LNCaP clone FGC (cell line): ENCODE measurements around the gene LRP6.
A peak's percentile ranks its signal among the peaks of the same experiment; 100 is the strongest.

Source experiments
- DNase-seq: peaks from one replicate; pipeline ENCODE4 v3.0.0-alpha.2; 2011; ENCODE audit warnings: low read depth
- H3K4me3 ChIP-seq: 2 replicates; pipeline ENCODE4 v1.5.1; 2011; ENCODE audit warnings: mild to moderate bottlenecking, low read depth, low read length, control low read depth
- TF ChIP-seq, protein P1 (sequence below): IDR thresholded peaks from 2 replicates; pipeline ENCODE4 v1.5.1; 2012; ENCODE audit warnings: mild to moderate bottlenecking; ENCODE audit not compliant: control insufficient read depth, insufficient read depth; ENCODE audit errors: extremely low read depth

LRP6 gene

DNA sequence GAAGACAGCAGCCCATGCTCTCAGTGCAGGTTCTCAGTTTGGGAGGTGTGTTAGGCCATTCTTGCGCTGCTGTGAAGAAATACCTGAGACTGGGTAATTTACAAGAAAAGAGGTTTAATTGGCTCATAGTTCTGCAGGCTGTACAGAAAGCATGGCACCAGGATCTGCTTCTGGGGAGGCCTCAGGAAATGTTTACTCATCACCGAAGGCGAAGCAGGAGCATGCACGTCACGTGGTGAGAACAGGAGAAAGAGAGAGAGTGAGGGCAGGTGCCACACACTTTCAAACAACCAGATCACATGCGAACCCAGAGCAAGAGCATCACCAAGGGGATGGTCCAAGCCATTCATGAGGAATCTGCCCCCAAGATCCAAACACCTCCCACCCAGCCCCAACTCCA is 9.0 kb upstream of the LRP6 start:
- TF ChIP-seq, protein P1, sequence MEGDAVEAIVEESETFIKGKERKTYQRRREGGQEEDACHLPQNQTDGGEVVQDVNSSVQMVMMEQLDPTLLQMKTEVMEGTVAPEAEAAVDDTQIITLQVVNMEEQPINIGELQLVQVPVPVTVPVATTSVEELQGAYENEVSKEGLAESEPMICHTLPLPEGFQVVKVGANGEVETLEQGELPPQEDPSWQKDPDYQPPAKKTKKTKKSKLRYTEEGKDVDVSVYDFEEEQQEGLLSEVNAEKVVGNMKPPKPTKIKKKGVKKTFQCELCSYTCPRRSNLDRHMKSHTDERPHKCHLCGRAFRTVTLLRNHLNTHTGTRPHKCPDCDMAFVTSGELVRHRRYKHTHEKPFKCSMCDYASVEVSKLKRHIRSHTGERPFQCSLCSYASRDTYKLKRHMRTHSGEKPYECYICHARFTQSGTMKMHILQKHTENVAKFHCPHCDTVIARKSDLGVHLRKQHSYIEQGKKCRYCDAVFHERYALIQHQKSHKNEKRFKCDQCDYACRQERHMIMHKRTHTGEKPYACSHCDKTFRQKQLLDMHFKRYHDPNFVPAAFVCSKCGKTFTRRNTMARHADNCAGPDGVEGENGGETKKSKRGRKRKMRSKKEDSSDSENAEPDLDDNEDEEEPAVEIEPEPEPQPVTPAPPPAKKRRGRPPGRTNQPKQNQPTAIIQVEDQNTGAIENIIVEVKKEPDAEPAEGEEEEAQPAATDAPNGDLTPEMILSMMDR, result no peak
- no peak for DNase-seq

GRCh38 chr12:12273291-12273957 is 6.6 kb upstream of the LRP6 start:
- TF ChIP-seq, protein P1, result no peak
- H3K4me3 ChIP-seq, result no peak overlapping the region
- DNase-seq, result no peak

More for the DNA sequence above, 9.0 kb upstream of the LRP6 start:
- no peak overlapping the region for H3K4me3 ChIP-seq

- TF ChIP-seq, protein P1, result no peak
- no peak for DNase-seq
- H3K4me3 ChIP-seq, result no peak overlapping the region
Measured at GRCh38 chr12:12272869-12273268, 6.0 kb upstream of the LRP6 start.

DNA sequence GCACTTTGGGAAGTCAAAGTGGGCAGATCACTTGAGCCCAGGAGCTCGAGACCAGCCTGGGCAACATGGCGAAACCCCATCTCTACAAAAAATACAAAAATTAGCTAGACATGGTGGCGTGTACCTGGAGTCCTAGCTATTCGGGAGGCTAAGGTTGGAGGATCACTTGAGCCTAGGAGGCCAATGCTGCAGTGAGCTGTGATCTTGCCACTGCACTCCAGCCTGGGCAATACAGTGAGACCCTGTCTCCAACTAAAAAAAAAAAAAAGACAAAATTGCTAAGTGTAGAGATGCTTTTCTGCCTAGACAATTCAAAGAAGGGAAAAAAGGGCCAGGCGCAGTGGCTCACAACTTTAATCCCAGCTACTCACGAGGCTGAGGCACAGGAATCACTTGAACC is 3.4 kb upstream of the LRP6 start:
- no peak for DNase-seq
- H3K4me3 ChIP-seq, result no peak overlapping the region
- TF ChIP-seq, protein P1, result no peak

GRCh38 chr12:12267742-12268200 is 927 bp upstream of the LRP6 start:
- TF ChIP-seq, protein P1, result no peak
- H3K4me3 ChIP-seq, result peak overlapping the region; percentile 90
- DNase-seq, result no peak

DNA sequence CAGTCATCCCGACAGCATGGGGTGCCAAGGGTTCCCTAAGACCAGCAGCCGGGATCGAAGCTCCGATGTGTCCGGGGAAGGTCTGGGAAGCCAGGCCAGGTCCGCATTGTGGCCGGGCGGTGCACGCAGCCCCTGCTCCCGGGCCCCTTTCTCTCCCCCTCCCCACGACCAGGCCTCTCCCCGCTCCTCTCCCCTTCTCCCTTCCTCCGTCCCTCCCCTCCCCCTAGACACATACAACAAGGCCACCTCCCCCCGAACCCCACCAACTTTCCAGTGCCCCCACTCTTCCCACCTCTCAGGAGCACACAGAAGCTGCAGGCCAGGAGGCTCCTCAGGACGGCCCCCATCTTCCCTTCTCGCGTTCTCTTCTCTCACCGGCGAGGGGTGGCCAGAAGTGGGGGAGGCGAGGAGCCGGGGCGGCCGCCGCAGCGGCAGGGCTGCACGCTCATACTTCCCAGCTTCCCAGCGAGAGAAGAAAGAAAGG is 413 bp downstream of the LRP6 start:
- H3K4me3 ChIP-seq, result peak overlapping the region; percentile 90
- TF ChIP-seq, protein P1, result no peak
- no peak for DNase-seq
